NCI-H2196 (cell line): ENCODE data around the gene MEF2A.

ENCODE experiments used
- DNase-seq: peaks from one replicate; lab custom pipeline; 2025; ENCODE audit not compliant: unreplicated experiment; lab: John Stamatoyannopoulos, UW

Gene MEF2A

DNA sequence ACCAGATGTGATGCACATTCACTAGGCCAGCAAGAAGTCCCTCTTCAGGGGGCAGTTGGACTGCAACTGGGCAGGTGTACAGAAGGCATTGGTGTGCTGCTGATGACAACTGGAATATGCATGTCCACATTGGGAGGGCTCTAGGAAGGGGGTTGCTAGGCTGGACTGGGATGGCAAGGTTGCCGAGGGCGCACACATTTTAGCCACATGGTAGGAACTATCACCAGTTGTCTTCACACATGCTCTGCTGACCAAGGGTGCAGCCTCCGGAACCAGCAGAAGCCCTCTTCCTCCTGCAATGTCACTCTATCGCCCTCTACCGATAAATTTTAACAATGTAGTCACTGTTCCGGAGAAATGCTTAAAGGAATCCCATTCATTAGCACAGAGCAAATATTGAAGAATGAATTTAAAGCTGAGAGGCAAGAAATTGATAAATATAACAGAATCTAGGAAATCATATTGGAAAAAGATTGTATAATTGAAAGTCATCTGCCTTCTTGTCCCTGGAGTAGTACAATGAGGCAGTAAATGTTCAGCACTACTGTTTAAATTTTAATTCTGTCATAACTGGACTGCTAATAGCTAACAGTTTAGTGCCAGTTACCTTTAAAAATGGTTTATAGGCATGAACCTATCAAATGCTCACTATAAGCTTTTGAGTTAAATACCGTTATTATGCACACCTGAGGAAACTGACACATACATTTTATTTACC lies 190.1 kb downstream of the MEF2A start:
- peak; percentile 34 for DNase-seq

DNA sequence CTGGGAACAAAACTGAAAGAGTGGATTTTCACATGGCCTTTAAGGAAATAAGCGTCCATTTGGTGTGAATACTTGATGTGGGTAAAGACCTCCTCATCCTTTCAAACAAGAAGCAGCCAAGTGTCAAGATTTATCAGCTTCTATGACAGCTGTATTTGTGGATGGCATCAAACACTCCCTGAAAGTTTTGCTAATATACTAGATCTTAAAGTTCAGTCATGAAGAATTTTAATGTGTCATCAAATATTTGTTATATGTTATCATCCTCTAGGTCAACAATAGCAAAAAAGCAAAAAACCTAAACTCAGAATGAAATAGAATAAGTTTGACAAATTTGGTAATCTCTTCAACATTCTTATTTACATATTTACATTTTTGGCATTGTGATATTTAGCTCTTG lies 196.5 kb downstream of the MEF2A start:
- no peak for DNase-seq

DNA sequence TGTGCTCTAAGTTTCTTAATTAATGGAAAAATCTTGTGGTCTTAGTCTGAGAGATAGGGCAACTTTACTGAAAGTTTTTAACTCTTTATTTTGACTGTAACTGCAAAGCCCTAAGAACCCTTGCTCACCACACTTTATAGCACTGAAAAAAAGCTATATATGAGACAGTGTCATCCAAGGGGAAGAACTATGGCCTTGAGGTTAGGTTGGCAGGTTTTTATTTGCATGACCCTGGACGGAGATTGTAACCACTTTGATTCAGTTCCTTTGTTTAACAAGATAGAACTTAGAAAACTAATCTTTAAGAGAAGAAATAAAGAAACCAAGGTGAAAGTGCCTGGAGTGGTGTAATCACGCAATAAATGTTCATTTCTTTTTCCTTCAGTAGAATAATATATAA lies 198.0 kb downstream of the MEF2A start:
- DNase-seq = no peak

DNA sequence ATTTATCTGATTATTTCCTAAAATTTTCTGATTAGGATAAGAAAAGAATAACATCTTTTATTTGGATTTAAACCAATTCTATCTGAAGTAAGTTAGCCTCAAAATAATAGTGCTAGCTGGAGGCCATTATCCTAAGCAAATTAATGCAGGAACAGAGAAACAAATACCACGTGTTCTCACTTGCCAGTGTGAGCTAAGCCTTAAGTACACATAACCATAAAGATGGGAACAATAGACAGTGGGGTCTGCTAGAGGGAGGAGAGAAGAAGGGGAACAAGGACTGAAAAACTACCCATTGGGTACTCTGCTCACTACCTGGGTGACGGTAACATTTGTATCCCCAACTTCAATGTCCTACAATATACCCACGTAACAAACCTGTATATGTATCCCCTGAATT lies 198.7 kb downstream of the MEF2A start:
- no peak for DNase-seq
